AG09309 (cell line): ENCODE results near the gene ZNF107.
"Not testable (repeated sequence)": the region's sequence is repeated elsewhere in the genome, so short reads cannot be mapped to it uniquely, and the experiment has no call there.

Experiments used
- DNase-seq: peaks from one replicate; pipeline ENCODE4 v3.0.0-alpha.2; 2010; ENCODE audit warnings: low read depth
- H3K4me3 ChIP-seq: 2 replicates; pipeline ENCODE4 v1.5.1; 2011; ENCODE audit warnings: mild to moderate bottlenecking, low read depth, low read length, moderate library complexity; ENCODE audit not compliant: control insufficient read depth
- TF ChIP-seq, protein P1 (sequence below): IDR thresholded peaks from 2 replicates; pipeline ENCODE4 v1.5.1; 2011; ENCODE audit warnings: mild to moderate bottlenecking, low read depth, low read length, inconsistent platforms; ENCODE audit not compliant: insufficient read depth, control insufficient read depth; ENCODE audit errors: missing control alignments

ZNF107 gene

DNA sequence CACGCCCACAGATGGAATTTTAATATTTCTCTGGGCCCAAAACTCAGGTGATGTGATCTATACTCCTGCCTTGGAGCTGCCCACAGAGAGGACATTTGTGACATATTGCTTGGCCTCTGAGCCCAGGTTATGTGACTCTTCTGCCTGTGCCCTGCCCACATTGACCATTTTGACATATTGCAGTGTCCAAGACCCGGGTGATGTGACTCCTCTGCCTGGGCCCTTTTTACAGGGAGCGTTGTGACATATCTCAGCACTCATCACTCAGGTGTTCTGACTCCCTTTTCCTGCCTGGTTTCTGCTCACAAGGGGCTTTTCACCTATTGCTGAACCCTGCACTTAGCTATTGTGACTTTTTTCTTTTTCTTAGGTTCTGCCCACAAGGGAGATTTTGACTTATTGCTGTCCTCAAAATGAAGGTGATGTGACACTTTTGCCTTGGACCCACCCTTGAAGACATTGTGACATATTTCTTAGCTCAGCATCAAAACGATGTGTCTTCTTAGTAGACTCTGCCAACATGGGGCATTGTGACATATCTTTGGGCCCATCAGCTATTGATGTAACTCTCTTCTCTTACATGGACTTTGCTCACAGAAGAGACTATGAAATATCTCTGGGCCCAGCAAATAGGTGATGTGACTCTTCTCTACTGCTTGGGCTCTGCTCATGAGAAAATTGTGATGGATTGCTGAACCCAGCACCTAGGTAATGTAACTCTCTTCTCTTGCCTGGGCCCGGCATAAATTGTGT, 11.0 kb upstream of the ZNF107 start:
- DNase-seq = no peak
- no peak overlapping the region for H3K4me3 ChIP-seq
- TF ChIP-seq, protein P1, sequence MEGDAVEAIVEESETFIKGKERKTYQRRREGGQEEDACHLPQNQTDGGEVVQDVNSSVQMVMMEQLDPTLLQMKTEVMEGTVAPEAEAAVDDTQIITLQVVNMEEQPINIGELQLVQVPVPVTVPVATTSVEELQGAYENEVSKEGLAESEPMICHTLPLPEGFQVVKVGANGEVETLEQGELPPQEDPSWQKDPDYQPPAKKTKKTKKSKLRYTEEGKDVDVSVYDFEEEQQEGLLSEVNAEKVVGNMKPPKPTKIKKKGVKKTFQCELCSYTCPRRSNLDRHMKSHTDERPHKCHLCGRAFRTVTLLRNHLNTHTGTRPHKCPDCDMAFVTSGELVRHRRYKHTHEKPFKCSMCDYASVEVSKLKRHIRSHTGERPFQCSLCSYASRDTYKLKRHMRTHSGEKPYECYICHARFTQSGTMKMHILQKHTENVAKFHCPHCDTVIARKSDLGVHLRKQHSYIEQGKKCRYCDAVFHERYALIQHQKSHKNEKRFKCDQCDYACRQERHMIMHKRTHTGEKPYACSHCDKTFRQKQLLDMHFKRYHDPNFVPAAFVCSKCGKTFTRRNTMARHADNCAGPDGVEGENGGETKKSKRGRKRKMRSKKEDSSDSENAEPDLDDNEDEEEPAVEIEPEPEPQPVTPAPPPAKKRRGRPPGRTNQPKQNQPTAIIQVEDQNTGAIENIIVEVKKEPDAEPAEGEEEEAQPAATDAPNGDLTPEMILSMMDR = no peak

DNA sequence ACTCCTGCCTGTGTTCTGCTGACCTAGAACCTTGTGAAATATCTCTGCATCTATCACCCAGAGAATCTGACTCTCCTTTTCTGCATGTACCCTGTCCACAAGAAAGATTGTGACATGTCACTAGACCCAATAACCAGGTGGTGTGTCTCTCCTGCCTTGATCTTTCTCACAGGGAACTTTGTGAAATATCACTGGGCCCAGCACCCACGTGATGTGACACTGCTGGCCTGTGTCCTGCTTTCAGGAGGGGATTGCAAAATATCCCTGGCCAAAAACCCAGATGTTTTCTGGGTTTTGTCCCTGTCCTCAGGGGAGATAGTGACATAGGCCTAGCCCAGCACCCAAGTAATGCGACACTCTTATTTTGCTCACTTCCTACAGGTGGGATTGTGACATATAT, 10.1 kb upstream of the ZNF107 start:
- no peak for DNase-seq
- TF ChIP-seq, protein P1 = no peak
- H3K4me3 ChIP-seq = no peak overlapping the region

DNA sequence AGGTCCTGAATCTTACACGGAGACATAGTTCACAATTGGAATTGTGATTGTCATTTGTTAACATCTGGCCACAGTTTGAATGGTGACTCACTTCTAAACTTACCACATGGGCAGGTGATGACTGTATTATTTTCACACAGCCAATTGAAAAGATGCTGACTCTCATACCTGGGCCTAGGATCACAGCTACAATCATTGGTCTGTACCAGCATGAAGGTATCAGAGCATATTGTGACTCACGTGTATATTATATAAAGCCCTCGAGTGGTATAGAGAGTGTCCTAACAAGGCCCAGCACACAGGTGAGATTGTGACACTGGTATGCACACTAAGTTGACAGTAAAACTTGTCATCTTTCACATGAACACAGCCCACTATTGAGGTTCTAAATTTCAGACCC, 9.4 kb upstream of the ZNF107 start:
- no peak for DNase-seq
- TF ChIP-seq, protein P1 = no peak
- no peak overlapping the region for H3K4me3 ChIP-seq

DNA sequence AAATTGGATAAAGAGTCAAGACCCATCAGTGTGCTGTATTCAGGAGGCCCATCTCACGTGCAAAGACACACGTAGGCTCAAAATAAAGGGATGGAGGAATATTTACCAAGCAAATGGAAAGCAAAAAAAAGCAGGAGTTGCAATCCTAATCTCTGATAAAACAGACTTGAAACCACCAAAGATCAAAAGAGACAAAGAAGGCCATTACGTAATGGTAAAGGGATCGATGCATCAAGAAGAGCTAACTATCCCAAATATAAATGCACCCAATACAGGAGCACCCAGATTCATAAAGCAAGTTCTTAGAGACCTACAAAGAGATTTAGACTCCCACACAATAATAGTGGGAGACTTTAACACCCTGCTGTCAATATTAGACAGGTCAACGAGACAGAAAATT, 3.8 kb upstream of the ZNF107 start:
- DNase-seq = not testable (repeated sequence)

DNA sequence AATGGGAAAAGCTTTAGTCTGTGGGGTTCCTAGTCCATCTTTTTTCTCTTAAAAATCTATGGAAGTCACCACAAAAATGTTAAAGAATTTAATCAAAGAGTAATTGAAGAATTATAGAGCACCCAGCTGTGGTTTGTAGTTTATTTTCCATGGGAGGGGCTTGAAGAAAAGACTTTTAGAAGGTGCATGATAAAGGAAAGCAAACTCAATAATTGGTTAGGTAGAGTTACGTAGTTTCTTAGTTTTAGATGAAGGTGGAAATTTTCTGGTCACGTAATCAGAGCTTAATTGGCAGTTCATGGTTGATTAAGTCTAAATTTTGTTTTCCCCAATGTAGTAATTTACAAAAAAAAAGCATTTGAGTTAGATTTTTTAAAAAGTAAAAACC, 724 bp downstream of the ZNF107 start:
- no peak for DNase-seq
- TF ChIP-seq, protein P1 = no peak
- H3K4me3 ChIP-seq = peak overlapping the region; percentile 64

More for the DNA sequence above, 3.8 kb upstream of the ZNF107 start:
- H3K4me3 ChIP-seq = not testable (repeated sequence)

DNA sequence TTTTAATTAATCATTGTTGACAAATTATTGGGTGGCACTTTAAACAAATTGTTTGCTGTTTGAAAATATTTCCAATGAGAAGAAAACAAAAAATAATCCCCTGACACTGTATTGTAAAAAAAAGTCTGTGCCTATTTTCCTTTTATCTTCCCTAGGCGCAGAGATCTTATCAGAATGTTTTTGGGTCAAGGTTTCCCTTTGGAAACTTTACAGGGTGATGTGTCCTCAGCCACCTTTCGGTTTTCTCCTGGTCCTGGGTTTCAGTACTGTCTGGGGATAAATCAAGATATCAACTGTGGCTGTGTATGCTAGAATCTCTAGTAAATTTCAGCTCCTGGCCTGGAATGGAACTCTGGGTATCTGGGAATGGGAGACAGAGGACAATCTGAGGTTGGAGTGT, 1.4 kb downstream of the ZNF107 start:
- TF ChIP-seq, protein P1 = no peak
- DNase-seq = no peak
- H3K4me3 ChIP-seq = no peak overlapping the region

DNA sequence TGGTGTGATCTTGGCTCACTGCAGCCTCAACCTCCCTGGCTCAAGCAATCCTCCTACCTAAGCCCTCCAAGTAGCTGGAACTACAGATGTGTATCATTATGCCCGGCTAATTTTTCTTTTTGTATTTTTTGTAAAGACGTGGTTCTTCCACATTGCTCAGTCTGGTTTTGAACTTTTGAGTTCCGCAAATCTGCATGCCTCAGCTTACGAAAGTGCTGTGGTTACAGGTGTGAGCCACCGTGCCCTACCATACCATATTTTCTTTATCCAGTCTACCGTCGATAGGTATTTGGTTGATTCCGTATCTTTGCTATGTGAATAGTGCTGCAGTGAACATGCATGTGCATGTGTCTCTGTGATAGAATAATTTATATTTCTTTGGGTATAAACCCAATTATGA, 6.5 kb downstream of the ZNF107 start:
- no peak overlapping the region for H3K4me3 ChIP-seq
- DNase-seq = no peak
- TF ChIP-seq, protein P1 = no peak
